Measurements from ENCODE around the gene CDYL2.
"Not testable (repeated sequence)": the region's sequence is repeated elsewhere in the genome, so short reads cannot be mapped to it uniquely, and the experiment has no call there.

The CDYL2 gene

DNA sequence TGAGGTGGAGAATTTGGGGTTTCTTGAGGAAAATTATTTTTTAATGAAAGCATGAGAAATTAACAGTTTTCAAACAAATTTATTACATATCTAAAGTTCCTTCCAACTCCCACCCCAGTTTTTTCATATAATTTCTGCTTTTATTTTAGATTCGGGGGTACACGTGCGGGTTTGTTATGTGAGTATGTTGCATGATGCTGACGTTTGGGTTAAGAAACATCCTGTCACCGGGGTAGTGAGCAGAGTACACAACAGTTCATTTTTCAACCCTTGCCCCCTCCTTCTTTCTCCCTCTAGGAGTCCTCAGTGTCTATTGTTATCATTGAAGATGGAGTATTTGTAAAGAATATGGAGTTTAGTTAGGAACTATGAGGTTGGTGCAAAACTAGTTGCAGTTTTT is 31.8 kb upstream of the CDYL2 start:
- Histone ChIP-seq H3K4me3 (ENCODE audit: low read length) (no peak overlapping the region), H3K27me3 (ENCODE audit: control insufficient read depth, insufficient read depth, low read length) (no peaks in the 10 kb centered on the region), H3K9me3 (ENCODE audit: control insufficient read depth, low read length) (no peaks in the 10 kb centered on the region), H3K36me3 (ENCODE audit: control insufficient read depth, insufficient read depth, low read length) (no peaks in the 10 kb centered on the region), H3K4me1 (ENCODE audit: control insufficient read depth, insufficient read depth, low read length) (no peaks in the 10 kb centered on the region), H3K9ac (ENCODE audit: low read length) (no peak overlapping the region)

DNA sequence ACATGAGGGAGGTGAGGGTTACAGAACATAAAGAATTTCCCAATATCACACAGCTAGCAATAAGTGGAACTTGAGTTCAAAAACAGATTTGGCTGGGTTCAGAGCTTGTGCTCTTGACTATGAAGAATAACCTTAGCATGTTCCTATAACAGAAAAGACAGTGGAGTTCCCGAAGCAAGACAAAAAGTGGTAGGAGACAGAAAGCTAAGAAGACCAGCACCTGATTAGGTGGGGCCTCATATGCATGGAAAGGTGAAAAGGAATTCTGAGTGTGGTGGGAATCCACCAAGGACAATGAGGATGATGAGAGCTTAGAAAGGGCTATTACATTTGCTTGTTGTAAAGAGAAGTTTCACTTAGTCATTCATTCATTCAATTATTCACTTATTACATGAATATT is 26.6 kb upstream of the CDYL2 start:
- Histone ChIP-seq H3K36me3 (ENCODE audit: control insufficient read depth, insufficient read depth, low read length) (no peaks in the 10 kb centered on the region), H3K4me3 (ENCODE audit: low read length) (no peak overlapping the region), H3K9ac (ENCODE audit: low read length) (no peak overlapping the region), H3K27me3 (ENCODE audit: control insufficient read depth, insufficient read depth, low read length) (no peaks in the 10 kb centered on the region), H3K4me1 (ENCODE audit: control insufficient read depth, insufficient read depth, low read length) (no peaks in the 10 kb centered on the region), H3K9me3 (ENCODE audit: control insufficient read depth, low read length) (no peaks in the 10 kb centered on the region)

- Histone ChIP-seq H3K36me3 (ENCODE audit: control insufficient read depth, insufficient read depth, low read length) (no peaks in the 10 kb centered on the region), H3K4me3 (ENCODE audit: low read length) (no peak overlapping the region), H3K27me3 (ENCODE audit: control insufficient read depth, insufficient read depth, low read length) (no peaks in the 10 kb centered on the region), H3K9me3 (ENCODE audit: control insufficient read depth, low read length) (no peaks in the 10 kb centered on the region), H3K4me1 (ENCODE audit: control insufficient read depth, insufficient read depth, low read length) (no peaks in the 10 kb centered on the region), H3K9ac (ENCODE audit: low read length) (no peak overlapping the region)
Measured at GRCh38 chr16:80828495-80828894, 24.1 kb upstream of the CDYL2 start.

DNA sequence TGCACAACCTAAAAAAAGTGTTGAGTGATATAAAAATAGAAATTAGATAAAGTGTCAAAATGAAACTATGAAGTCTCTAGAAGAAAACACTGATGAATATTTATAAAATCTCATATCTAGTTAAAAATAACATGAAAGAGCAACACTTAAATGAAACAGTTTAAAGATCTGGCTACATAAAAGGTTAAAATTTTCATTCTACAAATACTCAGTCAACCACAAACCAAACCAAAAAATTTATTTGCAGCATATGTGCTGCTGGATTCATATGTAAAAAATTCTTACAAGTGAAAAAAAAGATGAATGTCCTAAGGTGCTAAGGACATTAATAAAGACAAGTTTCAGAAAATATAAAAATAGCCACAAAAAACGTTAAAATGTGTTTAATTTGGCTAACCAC is 22.6 kb upstream of the CDYL2 start:
- H3K9me3 ChIP-seq (ENCODE audit: control insufficient read depth, low read length): no peaks in the 10 kb centered on the region
- no peak overlapping the region for H3K4me3 ChIP-seq (ENCODE audit: low read length)
- H3K4me1 ChIP-seq (ENCODE audit: control insufficient read depth, insufficient read depth, low read length): no peaks in the 10 kb centered on the region
- H3K9ac ChIP-seq (ENCODE audit: low read length): no peak overlapping the region
- H3K36me3 ChIP-seq (ENCODE audit: control insufficient read depth, insufficient read depth, low read length): no peaks in the 10 kb centered on the region
- no peaks in the 10 kb centered on the region for H3K27me3 ChIP-seq (ENCODE audit: control insufficient read depth, insufficient read depth, low read length)

DNA sequence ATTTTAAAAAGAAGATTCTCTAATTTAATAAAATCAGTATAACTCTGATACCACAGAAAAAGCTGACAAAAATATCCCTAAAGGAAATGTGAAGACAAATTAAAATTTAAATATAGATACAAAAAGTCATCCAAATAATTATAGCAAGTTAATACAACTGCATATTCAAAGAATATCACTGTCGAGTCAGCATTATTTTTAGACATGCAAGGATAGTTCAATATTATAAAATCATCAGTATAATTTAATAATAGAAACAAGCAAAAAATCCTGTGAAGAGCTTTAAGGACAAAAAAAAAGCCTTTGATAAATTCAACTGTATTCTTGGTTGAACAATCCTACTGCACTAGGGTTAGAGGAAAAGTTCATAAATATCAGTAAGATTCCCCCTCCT is 21.0 kb upstream of the CDYL2 start:
- Histone ChIP-seq H3K36me3 (ENCODE audit: control insufficient read depth, insufficient read depth, low read length) (no peaks in the 10 kb centered on the region), H3K27me3 (ENCODE audit: control insufficient read depth, insufficient read depth, low read length) (no peaks in the 10 kb centered on the region), H3K9ac (ENCODE audit: low read length) (no peak overlapping the region), H3K4me3 (ENCODE audit: low read length) (no peak overlapping the region), H3K9me3 (ENCODE audit: control insufficient read depth, low read length) (no peaks in the 10 kb centered on the region), H3K4me1 (ENCODE audit: control insufficient read depth, insufficient read depth, low read length) (no peaks in the 10 kb centered on the region)

GRCh38 chr16:80824623-80825364 is 20.4 kb upstream of the CDYL2 start:
- Histone ChIP-seq H3K9me3 (ENCODE audit: control insufficient read depth, low read length) (no peaks in the 10 kb centered on the region), H3K9ac (ENCODE audit: low read length) (no peak overlapping the region), H3K4me1 (ENCODE audit: control insufficient read depth, insufficient read depth, low read length) (no peaks in the 10 kb centered on the region), H3K36me3 (ENCODE audit: control insufficient read depth, insufficient read depth, low read length) (no peaks in the 10 kb centered on the region), H3K27me3 (ENCODE audit: control insufficient read depth, insufficient read depth, low read length) (no peaks in the 10 kb centered on the region), H3K4me3 (ENCODE audit: low read length) (no peak overlapping the region)

DNA sequence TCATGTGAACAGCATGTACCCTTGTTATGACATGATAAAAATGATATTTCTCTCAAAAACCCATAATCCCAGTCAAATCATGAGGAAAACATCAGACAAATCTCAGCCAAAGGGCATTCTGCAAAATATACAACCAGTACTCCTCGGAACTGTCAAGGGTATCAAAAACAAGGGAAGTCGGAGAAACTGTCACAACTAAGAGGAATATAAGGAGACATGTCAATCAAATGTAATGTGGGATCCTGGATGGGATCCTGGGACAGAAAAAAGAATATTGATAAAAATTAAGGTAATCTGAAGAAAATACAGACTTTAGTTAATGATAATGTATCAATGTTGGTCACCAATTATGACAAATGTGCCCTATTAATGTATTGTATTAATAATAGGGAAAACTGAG is 15.6 kb upstream of the CDYL2 start:
- no peaks in the 10 kb centered on the region for H3K4me1 ChIP-seq (ENCODE audit: control insufficient read depth, insufficient read depth, low read length)
- no peak overlapping the region for H3K9ac ChIP-seq (ENCODE audit: low read length)
- H3K9me3 ChIP-seq (ENCODE audit: control insufficient read depth, low read length): no peaks in the 10 kb centered on the region
- no peaks in the 10 kb centered on the region for H3K36me3 ChIP-seq (ENCODE audit: control insufficient read depth, insufficient read depth, low read length)
- no peak overlapping the region for H3K4me3 ChIP-seq (ENCODE audit: low read length)
- H3K27me3 ChIP-seq (ENCODE audit: control insufficient read depth, insufficient read depth, low read length): no peaks in the 10 kb centered on the region

DNA sequence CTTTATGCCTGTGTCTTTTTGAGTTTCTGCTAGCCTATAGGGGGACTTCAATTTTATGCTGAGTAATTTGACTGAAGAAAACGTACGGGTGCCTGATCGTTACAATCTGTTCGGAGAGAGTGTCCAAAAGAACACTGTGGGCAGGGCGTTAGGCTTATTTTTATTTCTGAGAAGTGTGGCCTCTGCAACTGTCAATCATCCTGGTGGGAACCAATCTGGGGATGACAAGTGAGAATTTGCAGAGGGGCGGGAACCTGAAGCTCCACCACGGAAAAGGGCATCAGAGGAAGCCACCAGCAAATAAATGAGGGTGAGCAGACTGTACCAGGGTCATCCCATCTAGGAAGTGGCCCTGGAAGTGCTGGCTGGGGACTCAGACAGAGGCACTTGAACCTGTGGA is 12.0 kb upstream of the CDYL2 start:
- Histone ChIP-seq H3K36me3 (ENCODE audit: control insufficient read depth, insufficient read depth, low read length) (no peaks in the 10 kb centered on the region), H3K27me3 (ENCODE audit: control insufficient read depth, insufficient read depth, low read length) (no peaks in the 10 kb centered on the region), H3K4me1 (ENCODE audit: control insufficient read depth, insufficient read depth, low read length) (no peaks in the 10 kb centered on the region), H3K4me3 (ENCODE audit: low read length) (no peak overlapping the region), H3K9ac (ENCODE audit: low read length) (no peak overlapping the region), H3K9me3 (ENCODE audit: control insufficient read depth, low read length) (no peaks in the 10 kb centered on the region)

GRCh38 chr16:80815278-80815677 is 10.9 kb upstream of the CDYL2 start:
- not testable (repeated sequence) for H3K9me3 ChIP-seq (ENCODE audit: control insufficient read depth, low read length); H3K9ac ChIP-seq (ENCODE audit: low read length)

GRCh38 chr16:80812593-80812992 is 8.2 kb upstream of the CDYL2 start:
- Histone ChIP-seq H3K9me3 (ENCODE audit: control insufficient read depth, low read length) (no peaks in the 10 kb centered on the region), H3K27me3 (ENCODE audit: control insufficient read depth, insufficient read depth, low read length) (no peaks in the 10 kb centered on the region), H3K4me3 (ENCODE audit: low read length) (no peak overlapping the region), H3K9ac (ENCODE audit: low read length) (no peak overlapping the region), H3K36me3 (ENCODE audit: control insufficient read depth, insufficient read depth, low read length) (no peaks in the 10 kb centered on the region), H3K4me1 (ENCODE audit: control insufficient read depth, insufficient read depth, low read length) (no peaks in the 10 kb centered on the region)

More at GRCh38 chr16:80815278-80815677, 10.9 kb upstream of the CDYL2 start:
- H3K4me3 ChIP-seq (ENCODE audit: low read length); H3K4me1 ChIP-seq (ENCODE audit: control insufficient read depth, insufficient read depth, low read length); H3K36me3 ChIP-seq (ENCODE audit: control insufficient read depth, insufficient read depth, low read length); H3K27me3 ChIP-seq (ENCODE audit: control insufficient read depth, insufficient read depth, low read length): not testable (repeated sequence)

- Histone ChIP-seq H3K36me3 (ENCODE audit: control insufficient read depth, insufficient read depth, low read length) (no peaks in the 10 kb centered on the region), H3K4me3 (ENCODE audit: low read length) (no peak overlapping the region), H3K4me1 (ENCODE audit: control insufficient read depth, insufficient read depth, low read length) (peaks cover 4% of the 10 kb centered on the region), H3K9ac (ENCODE audit: low read length) (no peak overlapping the region), H3K9me3 (ENCODE audit: control insufficient read depth, low read length) (no peaks in the 10 kb centered on the region), H3K27me3 (ENCODE audit: control insufficient read depth, insufficient read depth, low read length) (peaks cover 9% of the 10 kb centered on the region)
Measured at GRCh38 chr16:80809366-80809765, 5.0 kb upstream of the CDYL2 start.

DNA sequence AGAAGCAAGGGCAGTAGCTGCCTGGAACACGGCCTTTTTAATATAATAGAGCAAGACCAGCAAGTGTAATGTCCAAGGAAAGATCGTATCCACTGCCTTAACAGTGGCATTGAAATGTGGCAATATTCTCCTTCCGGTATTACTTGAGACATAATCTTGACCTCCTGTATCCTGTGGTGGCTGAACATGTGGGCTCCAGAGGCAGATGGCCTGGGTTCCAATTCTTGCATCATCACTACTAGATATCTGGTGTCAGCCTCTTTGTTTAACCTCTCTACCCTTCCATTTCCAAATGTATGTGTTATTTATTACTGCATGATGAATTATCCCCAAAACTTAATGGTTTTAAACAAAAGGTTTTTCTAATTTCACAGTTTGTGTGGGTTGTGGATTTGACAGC is 3.5 kb upstream of the CDYL2 start:
- H3K9me3 ChIP-seq (ENCODE audit: control insufficient read depth, low read length): no peaks in the 10 kb centered on the region
- H3K27me3 ChIP-seq (ENCODE audit: control insufficient read depth, insufficient read depth, low read length): peaks cover 13% of the 10 kb centered on the region
- no peak overlapping the region for H3K4me3 ChIP-seq (ENCODE audit: low read length)
- no peak overlapping the region for H3K9ac ChIP-seq (ENCODE audit: low read length)
- peaks cover 4% of the 10 kb centered on the region for H3K4me1 ChIP-seq (ENCODE audit: control insufficient read depth, insufficient read depth, low read length)
- no peaks in the 10 kb centered on the region for H3K36me3 ChIP-seq (ENCODE audit: control insufficient read depth, insufficient read depth, low read length)

DNA sequence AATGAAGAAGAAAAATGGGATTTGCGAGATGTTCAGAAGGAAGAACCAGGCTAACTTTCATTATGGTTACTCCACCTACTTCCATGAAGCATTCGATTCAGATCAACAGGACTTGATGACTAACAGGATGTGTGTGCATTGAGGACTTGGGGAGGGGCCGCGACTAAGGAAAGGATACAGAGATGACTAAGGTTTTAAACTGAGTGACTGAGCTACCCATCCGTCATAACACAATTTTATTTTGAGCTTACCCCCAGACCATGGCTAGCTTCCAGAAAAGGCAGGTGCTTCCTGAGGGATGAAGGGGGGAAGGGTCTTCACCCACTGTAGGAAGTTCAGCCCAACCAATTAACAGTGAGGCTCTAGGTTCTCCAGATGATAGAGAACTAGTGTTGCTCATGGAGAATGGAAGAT is 2.5 kb upstream of the CDYL2 start:
- Histone ChIP-seq H3K4me1 (ENCODE audit: control insufficient read depth, insufficient read depth, low read length) (peaks cover 4% of the 10 kb centered on the region), H3K36me3 (ENCODE audit: control insufficient read depth, insufficient read depth, low read length) (no peaks in the 10 kb centered on the region), H3K4me3 (ENCODE audit: low read length) (no peak overlapping the region), H3K27me3 (ENCODE audit: control insufficient read depth, insufficient read depth, low read length) (peaks cover 17% of the 10 kb centered on the region), H3K9ac (ENCODE audit: low read length) (no peak overlapping the region), H3K9me3 (ENCODE audit: control insufficient read depth, low read length) (no peaks in the 10 kb centered on the region)
